Activated CD8-positive, alpha-beta memory T cell treated with anti-CD3 and anti-CD28 coated beads, Interleukin-2, amount 50 U/mL, for 1 hour (primary cell): ENCODE results near the gene FMNL3.

Experiments used
- DNase-seq: peaks from one replicate; pipeline ENCODE4 v3.0.0-alpha.2; 2020; ENCODE audit errors: extremely low read depth

Gene FMNL3

GRCh38 chr12:49604856-49605255 lies 102.3 kb downstream of the FMNL3 start:
- DNase-seq = no peak

- DNase-seq = no peak
Observed at GRCh38 chr12:49603721-49604120, 103.5 kb downstream of the FMNL3 start.

DNA sequence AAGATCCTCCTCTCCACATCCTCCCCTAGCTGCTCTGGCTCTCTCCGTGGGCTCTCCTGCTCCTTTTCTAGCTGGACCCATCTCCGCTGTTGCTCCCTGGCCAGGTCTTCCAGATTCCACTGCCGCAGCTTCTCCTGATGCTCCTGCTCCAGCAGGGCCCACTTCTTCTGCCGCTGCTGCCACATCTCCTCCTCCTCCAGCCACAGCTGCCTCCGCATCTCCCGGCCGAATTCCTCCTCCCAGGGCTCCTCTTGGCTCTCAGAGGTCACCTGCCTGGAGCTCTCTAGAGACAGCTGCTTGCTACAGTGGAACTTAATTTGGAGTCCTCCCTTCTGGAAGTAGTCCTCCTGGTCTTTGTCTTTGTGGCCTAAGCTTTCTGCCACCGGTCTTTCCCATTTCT lies 107.2 kb downstream of the FMNL3 start:
- DNase-seq = no peak

GRCh38 chr12:49598527-49598926 lies 108.7 kb downstream of the FMNL3 start:
- no peak for DNase-seq

DNA sequence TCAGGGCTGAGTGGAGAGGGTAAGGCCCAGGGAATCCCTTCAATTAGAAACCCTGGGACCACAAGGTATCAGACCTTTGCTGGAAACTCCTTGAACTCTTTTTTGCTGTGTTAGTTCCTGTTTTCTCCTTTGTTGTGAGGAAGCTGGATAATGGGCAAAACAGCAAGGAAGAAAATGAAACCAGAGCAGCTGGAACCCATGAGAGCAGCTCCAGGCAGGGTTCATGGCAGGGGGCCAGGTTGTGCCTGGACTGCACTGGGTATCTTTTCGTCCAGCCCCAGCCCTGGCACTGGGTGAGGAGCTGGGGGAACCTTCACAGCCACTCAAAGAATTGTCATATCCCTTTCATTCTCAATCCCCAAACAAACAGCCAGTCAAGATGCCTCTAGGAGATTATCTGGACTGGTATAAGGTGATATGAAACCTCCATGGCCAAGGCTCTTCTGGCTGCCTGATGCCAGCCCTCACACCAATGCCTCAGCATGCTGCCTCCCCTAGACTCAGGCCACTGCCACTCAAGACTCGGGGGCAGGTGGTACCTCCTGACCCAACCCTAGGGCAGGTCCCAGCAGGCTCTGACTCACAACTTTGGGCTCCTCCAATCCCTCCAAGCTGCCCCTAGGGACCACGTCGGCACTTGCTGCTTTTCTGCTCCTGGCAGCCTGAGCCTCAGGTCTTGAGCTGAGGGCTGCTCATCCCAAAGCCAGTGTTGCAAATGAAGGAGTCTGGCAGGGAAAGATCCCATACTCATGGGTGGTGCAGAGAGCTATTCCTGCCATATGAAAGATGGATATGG lies 118.3 kb downstream of the FMNL3 start:
- no peak for DNase-seq

GRCh38 chr12:49588281-49588680 lies 118.9 kb downstream of the FMNL3 start:
- no peak for DNase-seq

DNA sequence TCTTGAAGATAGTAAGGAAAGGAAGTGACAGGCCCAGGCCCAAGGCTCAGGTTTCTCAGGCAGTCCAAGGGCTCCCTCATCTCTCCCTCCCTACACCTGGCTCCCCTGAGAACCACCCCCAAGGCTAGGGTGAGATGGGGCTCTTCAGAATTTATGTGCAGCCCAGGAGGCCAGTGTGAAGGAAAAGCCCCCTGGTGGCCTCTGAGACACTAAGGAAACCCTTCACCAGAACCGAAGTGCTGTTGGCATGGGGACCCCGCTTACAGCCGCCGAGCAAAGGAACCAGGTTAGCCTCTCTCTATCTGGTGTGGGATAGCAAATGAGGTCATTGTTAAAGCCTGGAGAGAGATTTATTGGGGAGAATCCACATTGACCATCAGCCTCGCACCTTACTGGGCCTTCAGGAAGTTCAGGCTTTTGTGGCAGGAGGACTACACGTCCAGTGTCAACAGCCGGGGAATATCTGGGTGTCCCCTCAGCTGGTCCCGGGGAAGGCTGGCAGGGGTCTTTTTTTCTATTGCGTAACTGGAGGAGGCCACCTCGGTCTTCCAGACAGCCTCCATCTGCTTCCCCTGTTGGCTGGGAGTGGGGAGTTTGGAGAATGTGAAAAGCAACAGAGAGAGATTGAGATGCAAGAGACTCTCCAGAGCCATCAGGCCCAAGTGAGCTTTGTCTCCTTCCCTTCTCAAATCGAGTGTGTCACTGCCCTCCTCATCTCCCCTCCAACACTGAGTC lies 119.9 kb downstream of the FMNL3 start:
- no peak for DNase-seq
